Panc1 (cell line): Measurements from ENCODE around the gene INPP5A. TPM values are rescaled to one million over a fixed set of nuclear protein-coding genes. Genes with fewer than 3 reads are reported as not detected.

Experiments
- ATAC-seq: fragments of 200-7000 bp; cut with Tn5 transposase; 2 replicates; pipeline ENCODE4 v1.9.1; 2020; ENCODE audit warnings: mild to moderate bottlenecking, moderate library complexity
- Bru-seq: library from RNA; stranded (reverse); fragments of 400-500 nt; gene quantifications from one replicate; lab custom pipeline; 2021; lab: Mats Ljungman, UMichigan
- BruChase-seq, 2 experiments: library from RNA; stranded (reverse); fragments of 400-500 nt; gene quantifications; one replicate each; lab custom pipeline; 2021; lab: Mats Ljungman, UMichigan
- BruUV-seq: library from RNA; stranded (reverse); fragments of 400-500 nt; replicated peaks from 2 replicates; lab custom pipeline; 2021; lab: Mats Ljungman, UMichigan
- CTCF ChIA-PET: fragments of 300-600 bp; sonication (Branson Sonifier 250); formaldehyde crosslinking; loops from one replicate; lab custom pipeline; 2022; ENCODE audit warnings: antibody characterized with exemption; lab: Charles Lee
- POLR2A ChIA-PET: fragments of 300-600 bp; sonication (Branson Sonifier 250); formaldehyde crosslinking; loops from one replicate; lab custom pipeline; 2022; ENCODE audit warnings: antibody characterized with exemption; lab: Charles Lee
- DNase-seq: peaks from one replicate; pipeline ENCODE4 v3.0.0-alpha.2; 2010; ENCODE audit warnings: low read depth, low spot score
- H3K27ac ChIP-seq: 2 replicates; pipeline ENCODE4 v1.5.1; 2011; ENCODE audit warnings: mild to moderate bottlenecking, low read length, inconsistent platforms
- H3K27me3 ChIP-seq: fragments of 200-500 bp; sonication (Bioruptor generic); 2 replicates; pipeline ENCODE4 v1.6.0; 2014; ENCODE audit warnings: low read length, inconsistent platforms; ENCODE audit not compliant: control insufficient read depth, insufficient read depth
- H3K36me3 ChIP-seq: fragments of 200-500 bp; sonication (Bioruptor generic); 2 replicates; pipeline ENCODE4 v1.5.1; 2014; ENCODE audit warnings: inconsistent platforms, mild to moderate bottlenecking, low read length, moderate library complexity; ENCODE audit not compliant: control insufficient read depth, insufficient read depth
- H3K4me1 ChIP-seq: 2 replicates; pipeline ENCODE4 v1.5.1; 2011; ENCODE audit warnings: inconsistent platforms, mild to moderate bottlenecking, low read length, moderate library complexity; ENCODE audit not compliant: control insufficient read depth, insufficient read depth
- H3K4me3 ChIP-seq, 2 experiments: 2 replicates each; pipeline ENCODE4 v1.5.1; 2011 to 2012; ENCODE audit warnings: low read depth in 2 of 2, low read length in 2 of 2, mild to moderate bottlenecking in 2 of 2, inconsistent platforms in 1 of 2, moderate library complexity in 1 of 2
- H3K9me3 ChIP-seq: fragments of 200-500 bp; sonication (Bioruptor generic); 2 replicates; pipeline ENCODE4 v1.5.1; 2014; ENCODE audit warnings: low read depth, mild to moderate bottlenecking, inconsistent platforms, low read length, moderate library complexity; ENCODE audit not compliant: control insufficient read depth, insufficient read depth
- POLR2AphosphoS5 ChIP-seq: IDR thresholded peaks from 2 replicates; pipeline ENCODE4 v1.6.1; 2012; ENCODE audit warnings: mild to moderate bottlenecking, low read depth, low read length, moderate library complexity
- SIN3A ChIP-seq: IDR thresholded peaks from 2 replicates; pipeline ENCODE4 v1.6.1; 2012; ENCODE audit warnings: low read depth, mild to moderate bottlenecking, low read length, moderate library complexity, borderline replicate concordance; ENCODE audit not compliant: insufficient read depth
- TCF7L2 ChIP-seq: IDR thresholded peaks from 2 replicates; pipeline ENCODE4 v1.6.1; 2011; ENCODE audit warnings: mild to moderate bottlenecking, low read depth, low read length, inconsistent platforms
- in situ Hi-C: cut with HindIII; loops from 2 replicates; pipeline ENCODE4 v1.10.0; 2016; ENCODE audit warnings: low sequenced_read_pairs, low pct_unique_long_range_greater_than_20kb
- intact Hi-C: fragments of 100-400 bp; cut with micrococcal nuclease; formaldehyde crosslinking; loops from one replicate; pipeline ENCODE4 v1.10.0; 2022; ENCODE audit not compliant: unreplicated experiment
- long read RNA-seq: library from polyadenylated mRNA; unstranded; transcript quantifications from one replicate; pipeline ENCODE4 v2.0.0, GENCODE V29; 2021; ENCODE audit not compliant: unreplicated experiment
- polyA plus RNA-seq: library from polyadenylated mRNA; unstranded; fragments of >200 nt; gene quantifications from one replicate; pipeline ENCODE4 v1.2.1, GENCODE V29; 2012; ENCODE audit warnings: missing spikeins; ENCODE audit not compliant: insufficient read length
- total RNA-seq: library from RNA; stranded (reverse); gene quantifications from one replicate; pipeline ENCODE4 v1.2.1, GENCODE V29; 2021; ENCODE audit not compliant: unreplicated experiment
- TF ChIP-seq, protein P1 (sequence below), 2 experiments: IDR thresholded peaks; 2 replicates each; pipeline ENCODE4 v1.6.1; 2011 to 2012; ENCODE audit warnings: low read depth in 2 of 2, control low read depth in 1 of 2, low read length in 1 of 2, mild to moderate bottlenecking in 1 of 2, moderate library complexity in 1 of 2; ENCODE audit not compliant: insufficient read depth in 1 of 2
- TF ChIP-seq, protein P2 (sequence below): fragments of 450-650 bp; IDR thresholded peaks from 2 replicates; pipeline ENCODE4 v1.5.1; 2017; ENCODE audit warnings: mild to moderate bottlenecking

Gene INPP5A, protein sequence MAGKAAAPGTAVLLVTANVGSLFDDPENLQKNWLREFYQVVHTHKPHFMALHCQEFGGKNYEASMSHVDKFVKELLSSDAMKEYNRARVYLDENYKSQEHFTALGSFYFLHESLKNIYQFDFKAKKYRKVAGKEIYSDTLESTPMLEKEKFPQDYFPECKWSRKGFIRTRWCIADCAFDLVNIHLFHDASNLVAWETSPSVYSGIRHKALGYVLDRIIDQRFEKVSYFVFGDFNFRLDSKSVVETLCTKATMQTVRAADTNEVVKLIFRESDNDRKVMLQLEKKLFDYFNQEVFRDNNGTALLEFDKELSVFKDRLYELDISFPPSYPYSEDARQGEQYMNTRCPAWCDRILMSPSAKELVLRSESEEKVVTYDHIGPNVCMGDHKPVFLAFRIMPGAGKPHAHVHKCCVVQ
- total RNA-seq (60.0 TPM), Bru-seq, nascent RNA (percentile 69 among the genes with signal in this experiment), BruChase-seq, experiment 1, labeled RNA remaining after a 2-hour chase (percentile 65 among the genes with signal in this experiment), BruChase-seq, experiment 2, labeled RNA remaining after a 6-hour chase (percentile 71 among the genes with signal in this experiment)
- polyA plus RNA-seq, result 78.4 TPM
- long read RNA-seq, transcript INPP5A-203 (16 exons, 2,967 nt), result major isoform, 80 of 141 reads
- long read RNA-seq, partial matches to known transcripts, result 17 of 141 reads
- long read RNA-seq, other reads (novel, unspliced or antisense), result 44 of 141 reads

DNA sequence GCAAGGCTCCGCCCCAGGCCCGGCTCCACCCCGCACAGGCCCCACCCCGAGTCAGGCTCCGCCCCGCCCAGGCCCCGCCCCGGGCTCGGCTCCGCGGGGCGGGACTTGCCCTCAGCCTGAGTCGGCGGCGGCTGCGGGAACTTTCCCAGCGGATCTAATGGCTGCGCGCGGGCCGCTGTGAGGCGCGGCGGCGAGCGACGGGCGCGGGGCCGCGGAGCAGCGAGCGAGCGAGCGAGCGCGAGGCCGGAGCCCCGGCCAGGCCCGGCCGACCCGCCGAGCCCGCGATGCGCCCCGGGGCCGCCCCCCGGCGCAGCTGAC, at the start of gene INPP5A:
Gene INPP5A, plus strand, starts transcription at position 104 of the 318 bp plus-strand sequence. CDS start 310 bp downstream, outside the sequence.
- no peaks in the 10 kb centered on the region for H3K36me3 ChIP-seq
- H3K4me1 ChIP-seq, result peaks cover 73% of the 10 kb centered on the region
- in situ Hi-C loops (no loop called here), intact Hi-C loops (loop anchor here (2.0 kb wide), 1 partner anchor 79 kb away; no protein-coding TSS in a partner anchor)
- no peak for DNase-seq
- BruUV-seq, result no TSS peak
- H3K27me3 ChIP-seq, result no peaks in the 10 kb centered on the region
- H3K27ac ChIP-seq, result peak within 1 kb of the TSS; percentile 91
- ChIA-PET POLR2A (no interaction called here), CTCF (no interaction called here)
- no peaks in the 10 kb centered on the region for H3K9me3 ChIP-seq
- peak within 1 kb of the TSS; percentile 72 to 73 for H3K4me3 ChIP-seq
- ATAC-seq, result peak; percentile 84
- TF ChIP-seq POLR2AphosphoS5 (no peak), SIN3A (no peak), TCF7L2 (no peak)
- TF ChIP-seq, protein P1, sequence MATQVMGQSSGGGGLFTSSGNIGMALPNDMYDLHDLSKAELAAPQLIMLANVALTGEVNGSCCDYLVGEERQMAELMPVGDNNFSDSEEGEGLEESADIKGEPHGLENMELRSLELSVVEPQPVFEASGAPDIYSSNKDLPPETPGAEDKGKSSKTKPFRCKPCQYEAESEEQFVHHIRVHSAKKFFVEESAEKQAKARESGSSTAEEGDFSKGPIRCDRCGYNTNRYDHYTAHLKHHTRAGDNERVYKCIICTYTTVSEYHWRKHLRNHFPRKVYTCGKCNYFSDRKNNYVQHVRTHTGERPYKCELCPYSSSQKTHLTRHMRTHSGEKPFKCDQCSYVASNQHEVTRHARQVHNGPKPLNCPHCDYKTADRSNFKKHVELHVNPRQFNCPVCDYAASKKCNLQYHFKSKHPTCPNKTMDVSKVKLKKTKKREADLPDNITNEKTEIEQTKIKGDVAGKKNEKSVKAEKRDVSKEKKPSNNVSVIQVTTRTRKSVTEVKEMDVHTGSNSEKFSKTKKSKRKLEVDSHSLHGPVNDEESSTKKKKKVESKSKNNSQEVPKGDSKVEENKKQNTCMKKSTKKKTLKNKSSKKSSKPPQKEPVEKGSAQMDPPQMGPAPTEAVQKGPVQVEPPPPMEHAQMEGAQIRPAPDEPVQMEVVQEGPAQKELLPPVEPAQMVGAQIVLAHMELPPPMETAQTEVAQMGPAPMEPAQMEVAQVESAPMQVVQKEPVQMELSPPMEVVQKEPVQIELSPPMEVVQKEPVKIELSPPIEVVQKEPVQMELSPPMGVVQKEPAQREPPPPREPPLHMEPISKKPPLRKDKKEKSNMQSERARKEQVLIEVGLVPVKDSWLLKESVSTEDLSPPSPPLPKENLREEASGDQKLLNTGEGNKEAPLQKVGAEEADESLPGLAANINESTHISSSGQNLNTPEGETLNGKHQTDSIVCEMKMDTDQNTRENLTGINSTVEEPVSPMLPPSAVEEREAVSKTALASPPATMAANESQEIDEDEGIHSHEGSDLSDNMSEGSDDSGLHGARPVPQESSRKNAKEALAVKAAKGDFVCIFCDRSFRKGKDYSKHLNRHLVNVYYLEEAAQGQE (IDR thresholded peaks at IDR 0.05; ENCODE audit: insufficient read depth in 1 of 2, low read depth in 2 of 2, low read length in 1 of 2), result no peak
- TF ChIP-seq, protein P2, sequence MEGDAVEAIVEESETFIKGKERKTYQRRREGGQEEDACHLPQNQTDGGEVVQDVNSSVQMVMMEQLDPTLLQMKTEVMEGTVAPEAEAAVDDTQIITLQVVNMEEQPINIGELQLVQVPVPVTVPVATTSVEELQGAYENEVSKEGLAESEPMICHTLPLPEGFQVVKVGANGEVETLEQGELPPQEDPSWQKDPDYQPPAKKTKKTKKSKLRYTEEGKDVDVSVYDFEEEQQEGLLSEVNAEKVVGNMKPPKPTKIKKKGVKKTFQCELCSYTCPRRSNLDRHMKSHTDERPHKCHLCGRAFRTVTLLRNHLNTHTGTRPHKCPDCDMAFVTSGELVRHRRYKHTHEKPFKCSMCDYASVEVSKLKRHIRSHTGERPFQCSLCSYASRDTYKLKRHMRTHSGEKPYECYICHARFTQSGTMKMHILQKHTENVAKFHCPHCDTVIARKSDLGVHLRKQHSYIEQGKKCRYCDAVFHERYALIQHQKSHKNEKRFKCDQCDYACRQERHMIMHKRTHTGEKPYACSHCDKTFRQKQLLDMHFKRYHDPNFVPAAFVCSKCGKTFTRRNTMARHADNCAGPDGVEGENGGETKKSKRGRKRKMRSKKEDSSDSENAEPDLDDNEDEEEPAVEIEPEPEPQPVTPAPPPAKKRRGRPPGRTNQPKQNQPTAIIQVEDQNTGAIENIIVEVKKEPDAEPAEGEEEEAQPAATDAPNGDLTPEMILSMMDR, result no peak

DNA sequence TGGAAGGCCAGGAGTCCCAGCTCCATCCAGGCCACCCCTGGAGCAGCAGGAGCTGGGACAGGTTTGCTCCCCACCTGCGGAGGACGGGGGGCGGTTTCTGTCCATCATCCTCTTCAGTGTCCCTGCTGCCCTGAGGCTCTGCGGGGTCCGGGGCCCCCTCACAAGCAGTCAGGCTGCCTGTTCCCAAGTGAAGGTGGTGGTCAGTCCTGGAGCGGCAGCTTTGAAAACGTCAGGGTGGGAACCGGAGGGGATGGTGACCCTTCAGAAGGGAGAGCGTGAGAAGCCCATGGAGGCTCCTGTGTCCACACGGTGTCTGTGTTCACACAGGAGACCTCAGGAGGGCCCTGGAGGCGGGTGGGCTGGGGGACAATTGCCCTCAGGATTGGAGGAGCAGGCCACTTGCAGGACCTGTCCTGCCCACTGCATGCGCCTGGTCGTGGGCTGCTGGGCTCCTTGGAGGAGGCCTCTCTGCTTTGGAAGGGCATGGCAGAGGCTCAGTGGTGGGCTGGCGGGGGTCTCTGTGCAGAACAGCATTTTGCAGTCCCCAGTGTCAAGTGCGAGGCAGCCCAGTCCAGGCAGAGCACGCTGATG, 49.3 kb upstream of the INPP5A start:
- ATAC-seq (no peak), DNase-seq (no peak)
- H3K36me3 ChIP-seq, result no peaks in the 10 kb centered on the region
- ChIA-PET CTCF (no interaction called here), POLR2A (no interaction called here)
- peaks cover 11% of the 10 kb centered on the region; the same call in 1 of the 2 replicates for H3K4me1 ChIP-seq
- H3K27ac ChIP-seq, result no peak overlapping the region
- no peaks in the 10 kb centered on the region for H3K27me3 ChIP-seq
- TF ChIP-seq, protein P1 (IDR thresholded peaks at IDR 0.05; ENCODE audit: insufficient read depth in 1 of 2, low read depth in 2 of 2, low read length in 1 of 2), result no peak
- TF ChIP-seq SIN3A (no peak), TCF7L2 (no peak), POLR2AphosphoS5 (no peak)
- TF ChIP-seq, protein P2, result no peak
- in situ Hi-C loops, result no loop called here
- no peaks in the 10 kb centered on the region for H3K9me3 ChIP-seq
- H3K4me3 ChIP-seq, result no peak overlapping the region
- intact Hi-C loops, result no loop called here
- BruUV-seq, result no TSS peak
